ENCODE results near the gene ARF3. TPM values are rescaled to one million over a fixed set of nuclear protein-coding genes. Genes with fewer than 3 reads are reported as not detected.

The ARF3 gene
- total and polyA plus RNA-seq, 4 donors: 67.9 to 319 (median 180) TPM

Small RNAs within 50 kb of the gene (small RNA-seq; reads per million reads assigned to genes)
- gene AC073610.1 (ENCODE audit: low replicate concordance) (not detected), gene RNU6-600P (ENCODE audit: low replicate concordance) (not detected), gene RNU6-940P (ENCODE audit: low replicate concordance) (not detected)

Other genes starting within 250 kb of the ARF3 start
- 10 to 100 TPM; 30.2 to 34.6 TPM for gene CCNT1, start 240.8 kb downstream of the ARF3 start, total RNA-seq
- 10 to 100 TPM; 15.2 to 16.3 TPM for gene CCNT1, start 240.8 kb downstream of the ARF3 start, polyA plus RNA-seq (ENCODE audit: insufficient read length in 2 of 2)
- 10 to 100 TPM; 39.9 to 51.9 TPM for gene ADCY6, start 168.4 kb downstream of the ARF3 start, total RNA-seq
- gene ADCY6, start 168.4 kb downstream of the ARF3 start, polyA plus RNA-seq (ENCODE audit: insufficient read length in 2 of 2): 10 to 100 TPM; 58.4 to 90.2 TPM
- 10 to 100 TPM; 24.0 to 37.0 TPM for gene CACNB3, start 139.0 kb downstream of the ARF3 start, total RNA-seq
- 10 to 100 TPM; 73.8 to 89.6 TPM for gene CACNB3, start 139.0 kb downstream of the ARF3 start, polyA plus RNA-seq (ENCODE audit: insufficient read length in 2 of 2)
- gene DDX23, start 105.3 kb downstream of the ARF3 start, total RNA-seq: 10 to 100 TPM; 44.0 to 85.4 TPM
- 10 to 100 TPM; 76.1 to 87.0 TPM for gene DDX23, start 105.3 kb downstream of the ARF3 start, polyA plus RNA-seq (ENCODE audit: insufficient read length in 2 of 2)
- 10 to 100 TPM in 1 of 2 donors, 1 to 10 TPM in 1; 8.5 to 15.1 TPM for gene RND1, start 91.6 kb downstream of the ARF3 start, total RNA-seq
- 10 to 100 TPM; 41.7 to 45.8 TPM for gene RND1, start 91.6 kb downstream of the ARF3 start, polyA plus RNA-seq (ENCODE audit: insufficient read length in 2 of 2)
- 10 to 100 TPM; 12.7 to 13.9 TPM for gene FKBP11, start 32.0 kb downstream of the ARF3 start, total RNA-seq
- gene FKBP11, start 32.0 kb downstream of the ARF3 start, polyA plus RNA-seq (ENCODE audit: insufficient read length in 2 of 2): 10 to 100 TPM; 12.4 to 22.5 TPM
- 1 to 10 TPM; 2.5 to 2.6 TPM for gene WNT10B, start 14.2 kb upstream of the ARF3 start, total RNA-seq
- 10 to 100 TPM; 11.6 to 12.7 TPM for gene WNT10B, start 14.2 kb upstream of the ARF3 start, polyA plus RNA-seq (ENCODE audit: insufficient read length in 2 of 2)
- not detected for gene WNT1, start 20.8 kb upstream of the ARF3 start, total RNA-seq
- gene WNT1, start 20.8 kb upstream of the ARF3 start, polyA plus RNA-seq (ENCODE audit: insufficient read length in 2 of 2): 1 to 10 TPM; 2.0 to 2.9 TPM
- gene DDN, start 41.9 kb upstream of the ARF3 start, total RNA-seq: under 1 TPM; 0.44 to 0.79 TPM
- gene DDN, start 41.9 kb upstream of the ARF3 start, polyA plus RNA-seq (ENCODE audit: insufficient read length in 2 of 2): 1 to 10 TPM; 1.2 to 1.5 TPM
- 10 to 100 TPM; 43.2 to 74.7 TPM for gene PRKAG1, start 61.3 kb upstream of the ARF3 start, total RNA-seq
- gene PRKAG1, start 61.3 kb upstream of the ARF3 start, polyA plus RNA-seq (ENCODE audit: insufficient read length in 2 of 2): 10 to 100 TPM; 65.2 to 75.2 TPM
- gene KMT2D, start 103.3 kb upstream of the ARF3 start, total RNA-seq: 10 to 100 TPM; 27.2 to 39.6 TPM
- gene KMT2D, start 103.3 kb upstream of the ARF3 start, polyA plus RNA-seq (ENCODE audit: insufficient read length in 2 of 2): 10 to 100 TPM; 41.6 to 43.2 TPM
- gene RHEBL1, start 112.5 kb upstream of the ARF3 start, total RNA-seq: 1 to 10 TPM; 1.5 to 1.6 TPM
- gene RHEBL1, start 112.5 kb upstream of the ARF3 start, polyA plus RNA-seq (ENCODE audit: insufficient read length in 2 of 2): 1 to 10 TPM; 2.0 to 4.1 TPM
- 1 to 10 TPM; 5.4 to 8.1 TPM for gene DHH, start 137.3 kb upstream of the ARF3 start, total RNA-seq
- gene DHH, start 137.3 kb upstream of the ARF3 start, polyA plus RNA-seq (ENCODE audit: insufficient read length in 2 of 2): 1 to 10 TPM; 1.3 to 4.8 TPM
- gene LMBR1L, start 153.4 kb upstream of the ARF3 start, total RNA-seq: 10 to 100 TPM; 38.0 to 48.5 TPM
- gene LMBR1L, start 153.4 kb upstream of the ARF3 start, polyA plus RNA-seq (ENCODE audit: insufficient read length in 2 of 2): 100 to 1,000 TPM in 1 of 2 donors, 10 to 100 TPM in 1; 81.0 to 127 TPM
- gene TUBA1B, start 173.9 kb upstream of the ARF3 start, total RNA-seq: 1,000 to 10,000 TPM; 1,390 to 1,569 TPM
- 1,000 to 10,000 TPM; 2,470 to 2,528 TPM for gene TUBA1B, start 173.9 kb upstream of the ARF3 start, polyA plus RNA-seq (ENCODE audit: insufficient read length in 2 of 2)
- gene TUBA1A, start 231.6 kb upstream of the ARF3 start, total RNA-seq: 1,000 to 10,000 TPM; 2,198 to 2,635 TPM
- gene TUBA1A, start 231.6 kb upstream of the ARF3 start, polyA plus RNA-seq (ENCODE audit: insufficient read length in 2 of 2): 1,000 to 10,000 TPM; 4,527 to 4,721 TPM